Stomach smooth muscle (tissue), 2 donors: ENCODE measurements around the gene STK32C.

ENCODE experiments used
- H3K27ac ChIP-seq: one replicate; pipeline ENCODE4 v1.7.0; 2013; ENCODE audit warnings: mild to moderate bottlenecking, low read length, inconsistent platforms
- H3K27me3 ChIP-seq, 2 donors: one replicate each; pipeline ENCODE4 v1.7.0; 2013; ENCODE audit warnings: low read length in 2 of 2; ENCODE audit not compliant: insufficient read depth in 2 of 2, control insufficient read depth in 1 of 2
- H3K36me3 ChIP-seq, 2 donors: one replicate each; pipeline ENCODE4 v1.7.0; 2013; ENCODE audit warnings: low read length in 2 of 2; ENCODE audit not compliant: control insufficient read depth in 2 of 2, insufficient read depth in 2 of 2
- H3K4me1 ChIP-seq: one replicate; pipeline ENCODE4 v1.7.0; 2013; ENCODE audit warnings: low read length; ENCODE audit not compliant: control insufficient read depth, insufficient read depth
- H3K4me3 ChIP-seq, 2 donors: one replicate each; pipeline ENCODE4 v1.7.0; 2013; ENCODE audit warnings: low read length in 2 of 2
- H3K9ac ChIP-seq, 2 donors: one replicate each; pipeline ENCODE4 v1.7.0; 2013; ENCODE audit warnings: low read length in 2 of 2, mild to moderate bottlenecking in 1 of 2
- H3K9me3 ChIP-seq, 2 donors: one replicate each; pipeline ENCODE4 v1.7.0; 2013; ENCODE audit warnings: low read length in 2 of 2; ENCODE audit not compliant: control insufficient read depth in 2 of 2
- donor health status: healthy.
- donor health status: Pancreatic carcinoma.

Gene STK32C

DNA sequence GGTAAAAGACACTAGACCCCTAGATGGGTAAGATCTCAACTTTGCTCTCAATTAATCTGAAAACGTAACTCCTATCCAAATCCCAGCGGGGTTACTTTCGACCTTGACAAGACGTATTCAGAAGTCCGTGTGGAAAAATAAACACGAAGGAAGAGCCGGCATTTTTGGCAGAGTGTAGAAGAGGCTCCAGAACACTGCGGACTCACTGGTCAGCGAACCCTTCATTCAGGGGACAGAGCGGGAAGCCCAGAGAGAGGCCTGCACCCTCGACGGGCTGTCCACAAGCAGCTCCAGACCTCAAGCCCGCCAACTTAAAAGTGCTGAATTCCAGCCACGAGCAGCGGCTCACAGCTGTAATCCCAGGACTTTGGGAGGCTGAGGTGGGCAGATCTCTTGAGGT lies 66.3 kb downstream of the STK32C start:
- Histone ChIP-seq H3K4me3 (no peak overlapping the region), H3K36me3 (no peaks in the 10 kb centered on the region), H3K27me3 (no peaks in the 10 kb centered on the region), H3K9me3 (no peaks in the 10 kb centered on the region), H3K27ac (no peak overlapping the region), H3K9ac (no peak overlapping the region), H3K4me1 (peaks cover 10% of the 10 kb centered on the region)

DNA sequence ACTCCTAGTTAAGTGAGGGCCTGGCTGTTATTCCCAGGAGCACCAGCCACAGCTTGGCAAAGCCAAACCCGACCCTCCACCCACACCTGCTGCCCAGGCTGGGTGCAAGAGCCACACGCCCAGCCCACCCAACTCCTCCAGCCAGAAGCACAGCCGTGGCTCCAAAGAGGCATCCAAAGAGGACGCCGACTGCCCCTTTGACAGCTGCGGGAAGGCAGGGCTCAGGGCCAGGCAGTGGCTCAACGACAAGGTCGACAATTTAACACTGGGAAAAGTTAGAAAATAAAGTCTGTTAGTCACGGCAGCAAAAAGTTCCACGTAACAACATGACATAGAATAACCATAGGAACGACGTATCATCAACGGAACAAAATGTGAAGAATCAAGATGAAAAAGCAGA lies 66.7 kb downstream of the STK32C start:
- Histone ChIP-seq H3K27me3 (no peaks in the 10 kb centered on the region), H3K4me3 (no peak overlapping the region), H3K9ac (no peak overlapping the region), H3K9me3 (no peaks in the 10 kb centered on the region), H3K36me3 (no peaks in the 10 kb centered on the region), H3K4me1 (peaks cover 10% of the 10 kb centered on the region), H3K27ac (no peak overlapping the region)

DNA sequence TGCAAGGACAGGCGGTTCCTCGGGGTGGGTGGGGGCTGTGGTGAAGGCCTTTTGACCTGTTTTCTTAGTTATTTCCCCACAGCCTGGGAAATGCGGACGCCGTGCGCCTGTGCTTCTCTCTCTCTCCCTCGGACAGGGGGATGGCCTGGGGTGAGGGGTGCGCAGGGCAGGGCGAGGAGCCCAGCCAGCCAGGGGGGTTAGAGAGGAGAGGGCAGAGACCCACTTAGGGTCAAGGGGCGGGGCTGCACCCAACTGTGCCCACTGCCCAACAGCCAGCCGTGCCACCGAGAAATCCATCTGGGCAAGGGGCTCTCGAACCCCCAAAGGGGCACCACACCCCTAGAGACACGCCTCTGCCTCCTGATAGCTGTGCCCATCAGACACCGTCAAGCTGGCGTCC lies 67.2 kb downstream of the STK32C start:
- Histone ChIP-seq H3K9ac (no peak overlapping the region), H3K27ac (no peak overlapping the region), H3K4me3 (no peak overlapping the region), H3K4me1 (peaks cover 10% of the 10 kb centered on the region), H3K36me3 (no peaks in the 10 kb centered on the region), H3K27me3 (no peaks in the 10 kb centered on the region), H3K9me3 (no peaks in the 10 kb centered on the region)

DNA sequence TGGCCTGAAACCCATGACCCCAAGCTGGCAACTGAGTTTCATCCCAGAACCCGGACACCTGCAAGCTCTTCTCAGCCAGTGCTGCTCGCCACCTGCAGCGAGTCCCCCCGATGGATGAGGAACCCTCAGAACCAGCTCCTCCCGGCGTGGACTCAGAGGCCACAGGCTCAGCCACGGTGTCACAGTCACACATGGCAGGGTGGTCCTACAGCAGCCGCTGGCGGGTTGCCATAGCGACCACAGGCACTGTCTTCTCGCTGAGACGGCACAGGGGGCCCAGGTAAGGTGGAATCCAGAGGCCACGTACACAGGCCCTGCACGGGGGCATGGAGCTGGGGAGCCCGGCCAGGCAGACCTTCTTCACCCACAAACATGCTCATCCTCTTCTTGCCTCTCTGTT lies 67.6 kb downstream of the STK32C start:
- Histone ChIP-seq H3K9me3 (no peaks in the 10 kb centered on the region), H3K27ac (no peak overlapping the region), H3K4me1 (peaks cover 10% of the 10 kb centered on the region), H3K27me3 (no peaks in the 10 kb centered on the region), H3K9ac (no peak overlapping the region), H3K36me3 (no peaks in the 10 kb centered on the region), H3K4me3 (no peak overlapping the region)

DNA sequence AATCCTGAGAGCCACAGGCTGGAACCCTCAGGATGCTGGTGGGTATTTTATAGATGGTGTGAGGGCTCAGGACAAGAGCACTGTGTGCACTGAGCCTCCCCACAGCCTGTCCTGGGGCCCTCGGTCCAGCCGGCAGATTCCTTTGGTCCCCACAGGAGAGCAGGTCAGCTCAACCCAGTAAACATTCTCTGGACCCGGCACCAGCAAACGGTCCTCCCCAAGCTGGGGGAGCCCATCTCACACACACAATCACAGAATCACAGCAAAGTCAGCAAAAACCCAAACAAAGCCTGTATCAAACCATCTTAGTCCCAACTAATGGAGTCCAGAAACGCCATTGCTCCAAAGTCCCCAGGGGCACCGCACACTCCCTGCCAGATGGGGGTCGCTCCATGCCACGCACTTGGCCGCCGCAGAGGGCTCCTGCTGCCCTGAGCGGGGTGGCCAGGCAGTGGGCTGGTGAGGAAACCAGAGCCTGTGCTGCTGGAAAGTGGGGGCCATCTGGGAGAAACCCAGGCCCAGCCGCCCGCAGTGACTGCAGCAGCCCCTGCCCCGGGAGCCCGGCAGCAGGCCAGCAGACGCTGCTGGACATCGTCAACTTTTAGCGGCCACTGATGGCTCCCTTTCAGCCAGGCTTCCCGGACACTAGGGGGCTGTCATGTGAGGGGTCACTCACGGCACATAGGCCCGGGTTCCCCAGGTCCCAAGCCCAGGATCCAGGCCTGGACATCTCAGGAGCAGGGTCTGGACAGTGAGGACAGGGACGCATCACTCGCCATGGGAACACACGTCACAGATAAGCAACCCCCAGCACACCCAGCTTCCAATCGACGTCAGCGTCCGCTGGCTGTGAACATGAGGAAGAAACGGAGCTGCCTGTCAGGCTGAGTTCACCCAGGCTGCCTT lies 68.4 kb downstream of the STK32C start:
- H3K9me3 ChIP-seq, result no peaks in the 10 kb centered on the region
- no peaks in the 10 kb centered on the region for H3K27me3 ChIP-seq
- H3K36me3 ChIP-seq, result no peaks in the 10 kb centered on the region
- peak overlapping the region in 1 of 2 donors; percentile 29 for H3K4me3 ChIP-seq
- H3K4me1 ChIP-seq, result peaks cover 10% of the 10 kb centered on the region
- no peak overlapping the region for H3K9ac ChIP-seq
- no peak overlapping the region for H3K27ac ChIP-seq

DNA sequence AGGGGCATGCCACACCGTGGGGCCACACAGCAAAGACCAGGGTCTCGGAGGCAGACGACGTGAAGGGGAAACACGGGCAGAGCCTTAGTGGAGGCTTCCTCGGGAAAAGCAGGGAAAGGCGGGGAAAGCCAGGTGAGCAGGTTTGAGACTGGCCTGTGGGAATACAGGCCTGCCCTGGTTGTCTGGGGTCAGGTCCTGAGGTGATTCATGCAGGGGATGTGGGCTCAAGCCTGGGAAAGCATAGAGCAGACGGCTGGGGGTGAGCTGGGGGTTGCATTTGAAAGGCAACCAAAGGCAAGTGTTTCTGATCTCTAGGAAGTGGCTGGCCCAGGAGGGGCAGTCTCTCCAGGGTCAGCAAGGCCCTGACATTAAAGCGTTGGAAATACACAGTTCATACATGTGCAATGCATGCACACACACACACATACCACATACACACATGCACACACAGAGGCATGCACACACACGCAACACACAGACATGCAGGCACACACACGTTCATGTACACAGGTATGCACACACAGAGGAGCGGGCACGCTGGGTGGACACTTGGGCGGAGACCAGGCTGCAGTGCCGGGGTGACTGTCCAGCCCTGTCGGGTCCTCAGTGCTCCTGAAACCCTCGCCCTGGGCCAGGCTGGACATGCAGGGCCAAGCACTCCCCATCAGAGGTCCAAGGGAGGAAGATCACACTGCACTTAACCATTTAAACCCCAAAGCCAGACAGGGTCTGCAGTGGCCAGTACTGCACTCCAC lies 69.2 kb downstream of the STK32C start:
- Histone ChIP-seq H3K4me1 (peaks cover 10% of the 10 kb centered on the region), H3K9me3 (no peaks in the 10 kb centered on the region)

DNA sequence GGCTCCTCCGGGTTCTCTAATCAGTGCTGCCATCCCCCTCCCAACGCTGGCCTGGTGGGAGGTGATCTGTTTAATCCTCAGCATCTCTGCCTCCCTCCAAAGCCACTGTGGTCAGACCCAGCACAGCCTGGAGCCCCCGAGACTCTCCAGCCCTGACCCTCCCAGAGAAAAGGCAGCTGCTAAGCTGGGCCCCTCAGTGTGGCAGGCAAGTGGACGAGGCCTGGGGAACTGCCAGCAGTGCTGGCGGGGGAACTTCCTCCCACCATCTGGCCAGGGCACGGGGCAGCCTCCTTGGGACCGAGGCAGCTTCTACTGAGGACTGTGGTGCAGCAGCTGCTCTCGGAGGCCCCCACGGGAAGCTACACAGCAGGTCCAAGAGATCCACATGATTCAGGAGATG lies 69.9 kb downstream of the STK32C start:
- Histone ChIP-seq H3K9me3 (no peaks in the 10 kb centered on the region), H3K27me3 (no peaks in the 10 kb centered on the region), H3K9ac (no peak overlapping the region), H3K4me3 (no peak overlapping the region), H3K27ac (no peak overlapping the region), H3K4me1 (peaks cover 10% of the 10 kb centered on the region), H3K36me3 (no peaks in the 10 kb centered on the region)

More for the DNA sequence above, 69.2 kb downstream of the STK32C start:
- Histone ChIP-seq H3K36me3 (no peaks in the 10 kb centered on the region), H3K27me3 (no peaks in the 10 kb centered on the region), H3K27ac (no peak overlapping the region), H3K9ac (no peak overlapping the region), H3K4me3 (no peak overlapping the region)

DNA sequence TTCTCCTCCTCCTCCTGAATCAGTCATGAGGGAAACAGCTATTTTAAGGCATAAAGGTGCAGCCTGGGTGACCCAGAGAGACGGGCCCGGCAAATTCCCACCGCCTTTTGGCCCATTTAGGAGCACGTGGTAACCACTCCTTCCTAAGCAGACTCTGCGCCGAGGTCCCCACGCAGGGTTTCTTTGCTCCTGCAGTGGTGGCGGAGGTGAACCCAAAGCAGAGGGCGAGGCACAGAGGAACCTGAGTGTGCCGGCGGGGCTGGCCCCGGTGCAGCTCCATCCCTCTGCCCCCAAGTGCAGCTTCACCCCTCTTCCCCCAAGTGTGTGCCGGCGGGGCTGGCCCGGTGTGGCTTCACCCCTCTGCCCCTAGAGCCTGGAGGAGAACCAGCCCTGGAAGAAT lies 70.4 kb downstream of the STK32C start:
- Histone ChIP-seq H3K36me3 (no peaks in the 10 kb centered on the region), H3K27ac (no peak overlapping the region), H3K9me3 (no peaks in the 10 kb centered on the region), H3K9ac (no peak overlapping the region), H3K4me3 (no peak overlapping the region), H3K4me1 (peaks cover 10% of the 10 kb centered on the region), H3K27me3 (no peaks in the 10 kb centered on the region)

DNA sequence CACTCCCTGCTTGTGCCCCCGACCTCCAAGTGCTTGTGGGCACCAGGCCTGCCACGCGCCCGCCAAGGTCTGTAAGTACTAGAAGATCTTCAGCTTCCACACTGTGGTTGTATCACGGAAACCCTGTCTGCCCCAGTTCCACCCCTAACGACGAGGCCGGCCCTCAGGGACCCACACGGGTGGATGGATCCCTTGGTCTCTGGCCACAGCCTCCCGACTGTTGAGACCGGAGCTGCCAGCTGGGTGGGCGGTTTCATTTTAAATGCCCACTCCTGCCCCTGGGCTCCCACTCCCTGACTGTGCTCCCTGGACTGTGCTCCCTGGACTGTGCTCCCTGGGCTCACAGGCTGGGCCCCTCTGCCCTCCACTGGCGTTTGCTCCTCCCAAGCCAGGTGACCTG lies 70.9 kb downstream of the STK32C start:
- Histone ChIP-seq H3K27me3 (no peaks in the 10 kb centered on the region), H3K4me1 (peaks cover 10% of the 10 kb centered on the region)

DNA sequence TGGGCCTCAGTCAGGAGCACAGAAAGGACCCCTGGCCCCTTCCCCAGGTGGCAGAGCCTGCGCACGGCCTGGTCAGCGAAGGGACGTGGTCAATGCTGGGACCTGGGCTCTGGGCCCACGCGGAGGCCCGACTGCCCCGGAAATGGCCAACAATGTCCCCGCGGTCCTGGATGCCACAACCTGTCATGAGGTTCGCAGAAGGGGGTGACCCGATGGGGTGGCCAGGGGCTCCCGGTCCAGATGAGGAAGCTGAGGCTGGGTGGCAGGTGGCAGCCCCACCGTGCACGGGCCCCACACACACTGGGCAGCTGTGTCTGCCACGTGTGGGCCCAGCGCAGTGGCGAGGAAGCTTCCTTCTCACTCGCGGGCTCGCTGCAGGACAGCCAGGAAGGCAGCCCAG lies 71.6 kb downstream of the STK32C start:
- Histone ChIP-seq H3K27me3 (no peaks in the 10 kb centered on the region), H3K4me3 (no peak overlapping the region), H3K27ac (no peak overlapping the region), H3K36me3 (no peaks in the 10 kb centered on the region), H3K4me1 (peaks cover 11% of the 10 kb centered on the region), H3K9me3 (no peaks in the 10 kb centered on the region), H3K9ac (no peak overlapping the region)

More for the DNA sequence above, 70.9 kb downstream of the STK32C start:
- no peak overlapping the region for H3K9ac ChIP-seq
- H3K4me3 ChIP-seq, result no peak overlapping the region
- no peaks in the 10 kb centered on the region for H3K36me3 ChIP-seq
- no peaks in the 10 kb centered on the region for H3K9me3 ChIP-seq
- H3K27ac ChIP-seq, result no peak overlapping the region

DNA sequence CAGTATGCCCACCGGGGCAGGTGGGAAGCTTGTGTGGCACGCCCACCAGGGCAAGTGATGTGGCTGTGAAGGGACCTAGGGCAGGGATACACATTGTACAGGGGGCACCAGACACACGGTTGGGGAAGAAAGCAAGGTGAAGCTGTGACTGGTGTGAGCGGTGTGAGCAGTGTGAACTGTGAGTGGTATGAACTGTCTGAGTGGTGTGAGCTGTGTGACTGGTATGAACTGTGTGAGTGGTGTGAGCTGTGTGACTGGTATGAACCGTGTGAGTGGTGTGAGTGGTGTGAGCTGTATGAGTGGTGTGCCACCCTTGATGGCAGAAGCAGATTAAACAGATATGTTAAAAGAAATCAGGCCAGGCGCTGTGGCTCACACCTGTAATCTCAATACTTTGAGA lies 72.9 kb downstream of the STK32C start:
- Histone ChIP-seq H3K36me3 (no peaks in the 10 kb centered on the region), H3K9ac (no peak overlapping the region), H3K4me1 (peaks cover 16% of the 10 kb centered on the region), H3K9me3 (no peaks in the 10 kb centered on the region), H3K27ac (no peak overlapping the region), H3K27me3 (no peaks in the 10 kb centered on the region), H3K4me3 (no peak overlapping the region)
